HepG2 (cell line): ENCODE data around the gene NRIP2. TPM values are rescaled to one million over a fixed set of nuclear protein-coding genes. Genes with fewer than 3 reads are reported as not detected.
A peak's percentile ranks its signal among the peaks of the same experiment; 100 is the strongest.

Source experiments
- CEBPG ChIP-seq: IDR thresholded peaks from 2 replicates; pipeline ENCODE4 v1.6.1; 2016
- DZIP1 ChIP-seq: sonication (generic); formaldehyde crosslinking; IDR thresholded peaks from 2 replicates; pipeline ENCODE4 v1.5.0; 2020; ENCODE audit warnings: mild to moderate bottlenecking, missing genetic modification reagents
- ELF3 ChIP-seq: IDR thresholded peaks from 2 replicates; pipeline ENCODE4 v1.6.1; 2016; ENCODE audit warnings: missing genetic modification reagents, missing compliant biosample characterization
- FOXA1 ChIP-seq, 2 experiments: fragments of 450-650 bp in 1 of 2; sonication (generic) in 1 of 2; formaldehyde crosslinking in 1 of 2; IDR thresholded peaks; 2 replicates each; pipeline versions ENCODE4 v1.4.0 to v1.6.1; 2016 to 2020; ENCODE audit warnings: missing genetic modification reagents in 1 of 2
- KLF16 ChIP-seq, 2 experiments: sonication (generic) in 1 of 2; formaldehyde crosslinking in 1 of 2; IDR thresholded peaks; 2 replicates each; pipeline versions ENCODE4 v1.6.1 to v1.8.0; 2016 to 2023; ENCODE audit warnings: missing genetic modification reagents in 2 of 2, missing compliant biosample characterization in 1 of 2
- ZBTB7B ChIP-seq: sonication (generic); formaldehyde crosslinking; IDR thresholded peaks from 2 replicates; pipeline ENCODE4 v1.4.0; 2020; ENCODE audit warnings: missing genetic modification reagents
- ZNF142 ChIP-seq: sonication (generic); formaldehyde crosslinking; IDR thresholded peaks from 2 replicates; pipeline ENCODE4 v1.4.0; 2020; ENCODE audit warnings: missing genetic modification reagents
- ZNF687 ChIP-seq: sonication (generic); formaldehyde crosslinking; IDR thresholded peaks from 2 replicates; pipeline ENCODE4 v1.5.1; 2020; ENCODE audit warnings: mild to moderate bottlenecking, missing genetic modification reagents, moderate library complexity
- ZNF792 ChIP-seq: IDR thresholded peaks from 2 replicates; pipeline ENCODE4 v1.6.1; 2016
- ZNF816 ChIP-seq: sonication (generic); formaldehyde crosslinking; IDR thresholded peaks from 2 replicates; pipeline ENCODE4 v1.8.0; 2022; ENCODE audit warnings: missing genetic modification reagents, mild to moderate bottlenecking, borderline replicate concordance
- polyA plus RNA-seq, 8 experiments: library from polyadenylated mRNA; depleted of rRNA in 3 of 8; stranded (reverse) in 7 of 8; unstranded in 1 of 8; fragments of >200 nt; fragmentation: Illumina TruSeq in 4 of 8; extraction: Trizol in 4 of 8; gene quantifications; 2 replicates each; pipeline versions ENCODE4 v1.2.1 to v1.2.3, GENCODE V29; 2011 to 2016; ENCODE audit warnings: low read depth in 4 of 8, missing spikeins in 1 of 8, mixed read lengths in 1 of 8; ENCODE audit not compliant: insufficient read depth in 1 of 8
- total RNA-seq, 5 experiments: library from RNA; depleted of rRNA; stranded (reverse); fragments of >200 nt; fragmentation: Illumina TruSeq; extraction: Trizol; gene quantifications; 2 replicates each; pipeline ENCODE4 v1.2.3, GENCODE V29; 2016; ENCODE audit warnings: low read depth in 1 of 5

Gene NRIP2
- total and polyA plus RNA-seq, 2 of the 13 experiments (the other 11 are each of a cell fraction or from before 2014, with no cell fraction given): not detected

DNA sequence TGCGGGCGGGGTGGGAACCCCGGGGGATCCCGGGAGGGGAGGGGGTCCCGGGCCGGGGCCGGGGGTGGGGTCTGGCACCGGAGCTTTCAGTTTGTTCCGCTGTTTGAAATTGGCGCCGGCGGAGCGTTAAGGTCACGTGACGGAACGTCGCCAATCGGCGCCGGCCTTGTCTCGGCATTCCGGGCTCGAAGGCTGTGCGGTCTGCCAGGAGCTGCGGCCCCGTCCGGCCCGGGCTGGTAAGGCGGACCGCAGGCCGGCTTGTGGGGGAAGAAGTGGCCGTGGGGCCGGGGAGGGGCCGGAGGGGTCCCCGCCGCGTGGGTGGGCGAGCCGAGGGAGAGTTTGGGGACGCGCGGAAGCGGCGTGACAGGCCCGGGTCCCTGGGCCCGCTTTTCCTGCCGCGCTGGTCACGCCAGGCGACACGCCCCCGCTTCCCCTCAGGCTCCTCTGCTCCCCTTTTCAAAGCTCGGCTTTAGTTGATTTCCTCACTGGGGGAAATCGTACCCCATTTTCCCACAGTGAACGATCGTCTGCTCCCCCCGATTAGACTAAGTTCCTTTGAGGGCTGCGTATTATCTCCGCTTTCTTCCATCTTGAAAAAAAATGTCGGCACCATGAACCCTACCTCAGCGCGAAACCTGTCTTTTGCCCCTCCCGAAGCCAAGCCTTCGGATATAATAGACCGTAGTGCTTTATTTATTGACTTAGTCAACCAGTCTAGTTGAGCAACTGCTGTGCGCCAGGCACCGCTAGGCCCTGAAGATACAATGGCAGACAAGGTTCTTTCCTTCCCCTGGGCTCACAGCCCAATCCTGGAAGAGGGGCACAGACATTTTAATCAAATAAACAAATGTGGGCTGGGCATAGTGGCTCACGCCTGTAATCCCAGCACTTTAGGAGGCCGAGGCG is 42.5 kb upstream of the NRIP2 start, which contains the start of the genes FOXM1 and RHNO1 (continued):
- TF ChIP-seq ZNF687 (CRISPR knock-in tag) (peak; percentile 69), ZNF816 (CRISPR knock-in tag) (no peak; the same call in 1 of the 2 replicates), CEBPG (CRISPR knock-in tag) (peak; percentile 72), KLF16 (CRISPR knock-in tag; IDR thresholded peaks at IDR 0.05) (0 out of 4 replicates have a peak, but pooled peaks of 1 of the 2 experiments have one; percentile 30), DZIP1 (CRISPR knock-in tag) (peak; percentile 27; the same call in 1 of the 2 replicates), ZNF142 (CRISPR knock-in tag) (peak; percentile 34; the same call in 1 of the 2 replicates), ZBTB7B (peak; percentile 58; the same call in 1 of the 2 replicates), ZNF792 (CRISPR knock-in tag) (0 out of 2 replicates have a peak, but pooled peaks have one; percentile 11), ELF3 (CRISPR knock-in tag) (0 out of 2 replicates have a peak, but pooled peaks have one; percentile 15), FOXA1 (IDR thresholded peaks at IDR 0.05) (no peak), FOXA1 (CRISPR knock-in tag; IDR thresholded peaks at IDR 0.05) (peak; percentile 55; the same call in 1 of the 2 replicates)
